ENCODE results near the gene OR8B3.

DNA sequence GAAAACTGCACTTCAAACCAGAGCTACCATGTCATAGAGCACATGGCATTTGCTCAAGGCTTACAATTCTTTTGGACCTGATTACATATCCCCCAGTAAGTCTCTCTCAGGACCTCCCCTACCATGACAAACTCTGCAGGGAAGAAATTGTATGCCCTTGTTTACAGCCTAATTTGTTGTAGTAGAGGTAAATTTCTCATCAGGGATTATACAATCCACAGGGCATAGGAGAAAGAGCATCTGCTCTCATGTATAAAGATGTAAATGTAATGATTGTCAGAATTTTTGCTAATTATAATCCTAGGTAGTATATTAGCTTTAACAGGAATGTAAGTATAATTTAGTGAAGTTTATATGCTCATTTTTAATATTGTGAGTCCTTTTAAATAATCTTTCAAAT lies at the start of gene OR8B3:
- TF ChIP-seq POLR2A (IDR thresholded peaks at IDR 0.05; ENCODE audit: low read depth, low read length) = no peak
- no peak for TF ChIP-seq TAF1 (IDR thresholded peaks at IDR 0.05; ENCODE audit: low read depth, low read length)
- no peak for TF ChIP-seq POLR2AphosphoS5 (IDR thresholded peaks at IDR 0.05; ENCODE audit: low read depth, low read length)
- no peak for TF ChIP-seq SPI1 (IDR thresholded peaks at IDR 0.05; ENCODE audit: low read depth, low read length)

Data from GM12891 (cell line).